GM18873 (cell line): ENCODE data around the gene CSDE1.

Experiments used
- ATAC-seq: cut with Tn5 transposase; IDR thresholded peaks from one replicate; pipeline ENCODE4 v1.9.1; 2021; ENCODE audit warnings: mild to moderate bottlenecking, moderate library complexity, moderate number of reproducible peaks; ENCODE audit not compliant: unreplicated experiment, low FRiP score

The CSDE1 gene

GRCh38 chr1:114668784-114669561 is 88.8 kb downstream of the CSDE1 start:
- ATAC-seq = no peak

- no peak for ATAC-seq
Measured at GRCh38 chr1:114668373-114668772, 89.4 kb downstream of the CSDE1 start.

GRCh38 chr1:114666954-114667353 is 90.8 kb downstream of the CSDE1 start:
- ATAC-seq = no peak
